GM19467 (cell line): Measurements from ENCODE around the gene TMEM121B.
"Not testable (repeated sequence)": the region's sequence is repeated elsewhere in the genome, so short reads cannot be mapped to it uniquely, and the experiment has no call there.

Experiments
- ATAC-seq: cut with Tn5 transposase; IDR thresholded peaks from one replicate; pipeline ENCODE4 v1.9.1; 2021; ENCODE audit warnings: mild to moderate bottlenecking, moderate library complexity; ENCODE audit not compliant: unreplicated experiment

Gene TMEM121B

DNA sequence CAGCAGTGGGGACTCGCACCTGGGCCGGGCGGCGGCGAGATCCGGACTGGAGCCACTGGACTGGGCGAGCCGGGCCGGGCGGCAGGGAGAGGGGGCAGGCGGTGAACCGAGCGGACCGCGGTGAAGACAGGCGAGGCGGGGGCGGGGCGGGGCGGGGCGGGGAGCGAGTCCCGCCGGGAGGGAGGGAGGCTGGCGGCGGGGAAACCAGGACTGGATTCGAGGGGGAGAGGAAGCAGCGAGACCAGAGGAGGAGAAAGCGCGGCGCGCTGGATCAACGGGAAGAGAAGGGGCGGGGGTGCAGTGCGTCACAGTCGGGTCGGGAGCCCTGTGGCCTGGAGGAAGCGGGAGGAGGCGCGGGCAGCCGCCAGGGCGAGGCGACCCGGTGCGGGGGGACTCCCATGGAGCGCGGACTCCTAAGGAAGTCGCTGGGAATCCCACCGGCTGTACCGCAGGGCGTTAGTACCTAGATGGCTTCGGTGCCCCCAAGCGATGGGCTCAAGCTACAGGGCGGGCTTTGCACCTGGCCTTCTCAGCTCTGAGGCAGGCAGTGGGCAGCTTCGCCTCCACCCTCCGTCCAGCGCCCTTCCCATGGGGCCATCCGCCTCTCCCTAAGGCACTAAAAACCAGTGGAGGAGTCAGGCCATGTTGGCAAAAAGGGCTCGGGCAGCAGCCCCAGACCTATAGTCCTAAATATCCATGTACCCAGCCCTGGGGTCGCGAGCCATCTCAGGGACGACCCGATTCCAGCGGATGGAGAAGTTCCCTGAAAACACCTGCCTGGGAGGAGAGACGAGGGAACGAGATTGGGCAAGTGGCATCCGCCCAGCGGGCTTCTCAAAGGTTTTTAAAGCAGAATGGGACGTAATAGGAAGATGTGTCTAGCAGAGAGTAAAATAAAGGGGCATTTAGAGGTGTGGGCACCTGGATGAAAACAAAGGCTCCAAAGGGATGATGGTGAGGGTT is at the start of gene TMEM121B:
TMEM121B (minus strand) TSS at position 128 of the 963 bp plus-strand sequence. CDS start 233 bp downstream, outside the sequence.
- no peak for ATAC-seq

DNA sequence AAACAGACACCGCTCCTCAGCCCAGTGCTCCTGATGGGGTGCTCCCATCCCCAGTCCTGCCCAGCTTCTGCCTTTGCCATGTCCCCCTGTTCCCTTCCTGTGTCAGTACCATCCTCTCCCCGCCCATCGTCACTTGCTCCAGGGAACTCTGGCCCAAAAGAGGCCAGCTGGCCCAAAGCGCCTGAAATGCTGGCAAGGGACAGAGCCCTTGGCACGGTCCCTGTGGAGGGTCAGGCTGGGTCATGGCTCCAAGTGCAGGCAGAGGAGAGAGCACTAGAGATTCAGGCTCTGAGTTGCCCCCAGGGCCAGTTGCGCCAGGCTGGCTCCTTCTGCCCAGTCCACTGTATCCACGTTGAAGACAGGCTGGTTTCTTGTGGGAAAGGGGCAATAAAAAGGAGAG is 46.3 kb upstream of the TMEM121B start:
- ATAC-seq: no peak

DNA sequence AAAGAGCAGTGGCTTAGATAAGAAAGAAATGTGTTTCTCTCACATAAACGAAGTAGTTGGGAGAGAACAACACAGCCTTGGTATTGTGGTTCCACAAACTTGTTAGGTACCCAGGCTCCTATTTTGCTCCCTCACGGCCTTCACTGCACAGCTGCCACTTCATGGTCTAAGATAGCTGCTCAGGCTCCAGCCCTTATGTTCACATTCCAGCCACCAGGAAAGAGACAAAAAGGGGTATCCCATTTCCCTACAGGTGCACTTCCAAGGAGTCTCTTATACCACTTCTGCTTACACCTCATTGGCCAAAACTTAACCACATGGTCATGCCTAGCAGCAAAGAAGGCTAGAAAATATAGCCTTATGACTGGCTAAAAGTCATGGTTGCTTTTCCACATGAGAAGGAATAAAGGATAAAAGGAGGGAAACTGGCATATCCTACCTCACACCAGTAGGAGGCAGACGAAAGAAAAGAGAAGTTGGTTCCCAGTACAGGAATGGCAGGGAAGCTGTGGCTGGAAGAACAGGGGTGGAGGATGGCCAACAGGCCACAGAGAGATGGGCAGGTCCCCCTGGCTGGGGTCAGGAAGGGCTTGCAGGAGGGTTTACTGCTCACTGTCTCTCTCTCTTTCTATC is 43.3 kb upstream of the TMEM121B start:
- no peak for ATAC-seq

DNA sequence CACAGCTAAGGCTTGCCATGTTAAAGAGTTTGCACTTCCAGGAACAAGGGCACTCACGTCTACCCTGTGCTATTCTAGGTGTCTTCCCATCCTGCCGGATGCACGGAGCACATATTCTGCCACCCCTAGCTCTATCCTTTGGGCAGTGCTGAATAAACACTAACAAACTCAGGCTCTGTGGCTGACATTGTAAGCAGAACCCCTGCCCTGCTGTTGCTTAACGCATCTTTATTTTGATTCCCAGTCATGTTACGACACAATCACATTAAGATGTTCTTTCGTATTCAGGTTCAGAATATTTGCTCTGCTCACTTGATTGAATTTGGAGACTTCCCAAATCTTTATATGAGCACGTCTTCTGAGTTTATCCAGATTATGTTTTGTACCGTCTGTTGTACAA is 41.6 kb upstream of the TMEM121B start:
- no peak for ATAC-seq

DNA sequence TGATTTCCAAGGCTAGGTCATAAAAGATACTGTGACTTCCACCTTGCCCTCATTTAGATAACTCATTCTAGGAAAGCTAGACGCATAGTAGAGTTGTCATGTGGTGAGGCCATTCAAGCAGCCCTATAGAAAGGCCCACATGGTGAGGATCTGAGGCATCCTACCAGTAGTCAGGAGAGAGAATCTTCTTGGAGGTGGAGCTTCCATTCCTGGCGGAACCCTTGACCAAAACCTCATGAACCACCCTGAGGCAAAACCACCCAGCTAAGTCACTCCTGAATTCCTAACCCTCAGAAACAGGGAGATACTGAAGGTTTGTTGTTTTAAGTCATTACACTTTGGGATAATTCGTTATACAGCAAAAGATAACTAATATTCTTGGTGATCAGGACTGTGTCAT is 40.8 kb upstream of the TMEM121B start:
- no peak for ATAC-seq

DNA sequence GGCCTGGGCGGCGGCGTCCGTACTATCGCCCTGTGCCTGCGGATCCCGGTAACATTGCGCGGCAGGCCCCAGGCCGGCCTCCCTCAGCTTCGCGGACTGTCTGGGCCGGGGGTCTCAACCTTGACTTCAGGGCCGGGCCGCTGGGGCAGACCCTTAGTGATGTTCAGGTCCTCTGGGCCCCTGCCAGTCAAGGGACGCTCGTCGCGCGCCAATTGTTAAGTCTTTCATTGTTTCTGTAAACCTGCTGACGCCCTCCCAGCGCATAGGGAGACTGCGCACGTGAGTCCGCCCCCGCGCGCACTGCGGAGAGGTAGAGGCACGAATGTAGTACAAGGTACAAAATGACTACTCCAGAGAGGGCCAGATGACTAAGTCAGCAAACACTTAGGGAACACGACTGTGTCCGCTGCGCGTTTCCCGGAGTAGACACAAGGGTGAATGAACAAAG is 38.4 kb upstream of the TMEM121B start:
- peak; percentile 20 for ATAC-seq

DNA sequence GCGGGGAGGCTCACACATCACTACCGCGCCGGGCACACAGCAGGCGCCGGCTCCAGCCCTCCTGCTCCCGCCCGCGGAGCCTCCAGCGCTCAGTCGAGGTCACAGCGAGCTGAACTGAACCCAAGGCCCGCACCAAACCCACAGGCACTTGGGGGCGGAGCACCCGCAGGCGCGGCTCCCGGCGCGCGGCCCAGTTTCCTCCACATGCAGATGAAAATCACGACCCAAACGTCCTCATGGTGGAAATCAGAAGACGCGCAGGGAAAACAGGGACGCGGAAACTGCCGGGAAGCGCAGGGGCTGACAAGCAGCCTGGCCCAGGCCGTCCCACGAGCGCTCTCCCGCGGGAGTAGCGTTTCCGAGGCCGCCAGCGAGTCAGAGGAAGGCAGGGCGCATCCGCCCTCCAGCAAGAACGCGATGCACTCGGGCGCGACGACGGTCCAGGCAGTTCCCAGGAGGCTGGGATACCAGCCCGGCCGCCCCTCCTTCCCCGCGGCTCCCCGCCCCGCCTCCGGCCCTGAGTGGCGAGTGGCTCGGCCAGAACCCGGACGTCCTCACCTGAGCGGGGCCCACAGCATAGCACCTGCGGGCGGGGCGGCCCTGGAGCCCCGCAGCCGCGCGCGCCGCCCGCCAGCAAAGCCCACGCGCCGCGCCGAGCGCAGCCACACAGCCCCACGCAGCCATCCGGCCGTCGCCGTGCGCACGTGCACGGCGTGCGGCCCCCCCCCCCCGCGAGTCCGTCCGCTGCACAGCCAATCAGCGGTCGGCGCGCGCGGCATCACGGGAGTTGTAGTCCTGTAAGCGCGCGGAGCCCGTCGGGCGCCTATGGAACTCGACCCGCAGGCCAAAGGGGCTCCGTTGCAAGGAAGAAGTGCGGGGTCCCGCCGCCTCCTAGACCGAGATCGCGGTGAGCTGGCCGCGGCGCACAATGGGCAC is 37.7 kb upstream of the TMEM121B start, which contains the start of gene HDHD5:
HDHD5 (minus strand) TSS at position 710 of the 936 bp plus-strand sequence; CDS start at position 684, 26 bp downstream.
- peak; percentile 66 for ATAC-seq

DNA sequence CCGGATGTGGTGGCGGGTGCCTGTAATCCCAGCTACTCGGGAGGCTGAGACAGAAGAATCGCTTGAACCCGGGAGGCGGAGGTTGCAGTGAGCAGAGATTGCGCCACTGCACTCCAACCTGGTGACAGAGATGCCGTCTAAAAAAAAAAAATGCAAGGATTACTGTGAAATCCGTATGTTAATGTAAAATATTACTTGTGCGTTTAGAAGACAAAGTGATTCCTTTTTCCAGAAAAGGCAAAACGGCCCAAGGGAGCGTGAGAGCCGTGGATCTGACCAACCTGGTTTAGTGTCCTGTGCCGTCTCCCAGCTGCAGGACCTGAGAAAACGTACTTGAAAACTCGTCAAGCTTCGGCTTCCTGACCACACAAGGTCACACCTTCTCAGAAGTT is 37.0 kb upstream of the TMEM121B start:
- no peak for ATAC-seq

DNA sequence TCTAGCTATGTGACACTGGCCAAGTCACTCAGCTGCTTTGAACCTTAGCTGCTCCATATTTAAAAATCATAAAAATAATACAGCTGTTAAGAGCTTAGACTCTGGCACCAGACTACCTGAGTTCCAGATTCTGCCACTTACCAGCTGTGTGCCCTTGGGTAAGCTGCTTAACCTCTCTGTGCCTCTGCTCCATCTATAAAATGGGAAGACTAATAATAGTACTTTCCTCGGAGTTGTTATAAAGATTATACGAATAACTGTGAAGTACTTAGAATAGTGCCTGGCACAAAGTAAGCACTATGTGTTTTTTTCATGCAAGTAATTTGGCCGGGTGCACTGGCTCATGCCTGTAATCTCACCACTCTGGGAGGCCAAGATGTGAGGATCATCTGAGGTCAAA is 36.6 kb upstream of the TMEM121B start:
- no peak for ATAC-seq

DNA sequence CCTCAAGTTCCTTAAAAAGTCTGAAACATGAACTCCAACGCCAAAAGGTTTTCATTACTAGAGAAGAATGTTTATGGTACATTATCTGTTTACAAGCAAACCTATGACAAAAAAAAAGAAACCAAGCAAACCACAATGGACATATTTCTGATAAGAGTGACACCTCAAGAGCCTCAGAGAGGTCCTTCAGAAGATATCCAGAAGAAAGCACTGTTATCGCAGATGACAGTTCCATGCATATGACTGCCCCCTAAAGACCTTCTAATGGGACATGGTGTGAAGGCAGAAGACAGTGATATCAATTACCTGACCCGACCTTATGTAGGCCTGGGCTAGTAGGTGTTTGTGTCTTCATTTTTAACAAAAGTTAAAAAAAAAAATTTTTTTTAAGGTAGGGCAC is 34.8 kb upstream of the TMEM121B start:
- ATAC-seq: no peak

DNA sequence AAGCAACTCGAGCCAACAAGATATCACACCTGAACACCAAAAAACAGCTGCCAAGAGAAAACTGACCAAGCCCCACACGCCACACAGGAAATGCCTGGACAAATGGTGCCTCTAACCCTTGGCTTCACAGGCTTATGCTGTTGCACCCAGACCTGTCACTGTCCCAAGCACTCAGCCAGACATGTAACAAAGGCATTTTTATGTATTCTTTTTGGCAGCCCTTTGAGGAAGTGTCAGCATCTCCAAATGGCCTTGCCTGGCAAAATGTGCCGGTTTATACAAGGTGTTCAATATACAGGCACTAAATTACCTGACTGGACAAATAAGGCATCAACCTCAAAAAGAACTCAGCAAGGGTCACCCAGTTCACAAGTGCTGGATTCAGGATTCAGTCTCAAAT is 31.8 kb upstream of the TMEM121B start:
- ATAC-seq: no peak

DNA sequence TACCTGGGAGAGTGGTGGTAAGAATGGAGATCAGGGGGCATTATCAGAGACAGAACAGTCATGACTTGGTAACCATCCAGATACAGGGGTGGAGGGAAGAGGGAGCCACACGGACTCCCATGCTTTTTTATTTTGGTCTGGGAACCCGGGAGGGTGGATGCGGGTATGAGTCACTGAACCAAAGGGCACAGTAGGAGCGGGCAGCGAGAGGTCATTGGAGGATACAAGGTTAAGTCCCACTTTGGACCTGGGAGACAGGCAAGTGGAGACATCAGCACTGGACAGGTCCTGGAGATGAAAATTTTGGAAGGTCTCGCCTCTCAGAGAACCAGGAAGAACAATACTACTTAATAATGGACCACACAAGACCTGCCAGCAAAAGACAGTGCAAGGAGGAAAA is 31.2 kb upstream of the TMEM121B start:
- ATAC-seq: no peak

DNA sequence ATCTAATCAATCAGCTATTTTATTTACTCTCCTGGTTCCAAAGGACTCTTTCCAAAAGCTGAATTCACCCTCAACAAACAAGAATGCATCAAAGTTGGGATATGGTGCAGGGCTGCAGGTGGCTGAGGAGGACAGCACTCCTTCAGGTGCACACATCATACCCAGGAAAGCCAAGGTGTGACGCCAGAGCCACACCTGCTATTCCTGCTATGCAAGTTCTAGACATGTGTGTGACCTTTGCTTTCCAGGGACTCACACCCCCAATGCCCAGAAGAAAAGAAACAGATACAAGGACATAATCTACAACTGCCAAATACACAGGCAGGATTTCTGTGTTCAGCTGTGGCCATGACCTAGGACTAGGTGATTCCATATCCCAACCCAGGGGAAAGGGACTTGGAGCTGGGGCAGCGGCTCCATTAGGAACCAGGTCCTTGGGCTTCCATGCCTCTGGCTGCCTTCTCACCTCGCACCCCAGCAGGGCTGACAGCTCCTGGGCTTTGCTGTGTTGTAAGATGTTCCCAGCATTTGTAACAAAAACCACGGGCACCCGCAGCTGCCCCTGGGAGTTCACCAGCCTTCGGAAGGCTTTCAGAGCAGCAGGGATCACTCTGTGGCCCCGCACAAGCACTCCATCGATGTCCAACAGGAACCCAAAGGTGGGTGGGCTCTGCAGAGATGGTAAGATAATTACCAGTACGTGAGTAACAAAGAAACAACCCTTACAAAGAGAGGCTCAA is 28.1 kb upstream of the TMEM121B start:
- no peak for ATAC-seq

DNA sequence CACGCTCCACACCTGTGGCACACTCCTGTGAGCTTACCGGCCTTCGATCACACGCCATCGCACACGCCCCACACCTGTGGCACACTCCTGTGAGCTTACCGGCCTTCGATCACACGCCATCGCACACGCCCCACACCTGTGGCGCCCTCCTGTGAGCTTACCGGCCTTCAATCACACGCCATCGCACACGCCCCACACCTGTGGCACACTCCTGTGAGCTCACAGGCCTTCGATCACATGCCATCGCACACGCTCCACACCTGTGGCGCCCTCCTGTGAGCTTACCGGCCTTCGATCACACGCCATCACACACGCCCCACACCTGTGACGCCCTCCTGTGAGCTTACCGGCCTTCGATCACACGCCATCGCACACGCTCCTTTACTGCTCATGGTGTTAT is 26.3 kb upstream of the TMEM121B start:
- not testable (repeated sequence) for ATAC-seq

DNA sequence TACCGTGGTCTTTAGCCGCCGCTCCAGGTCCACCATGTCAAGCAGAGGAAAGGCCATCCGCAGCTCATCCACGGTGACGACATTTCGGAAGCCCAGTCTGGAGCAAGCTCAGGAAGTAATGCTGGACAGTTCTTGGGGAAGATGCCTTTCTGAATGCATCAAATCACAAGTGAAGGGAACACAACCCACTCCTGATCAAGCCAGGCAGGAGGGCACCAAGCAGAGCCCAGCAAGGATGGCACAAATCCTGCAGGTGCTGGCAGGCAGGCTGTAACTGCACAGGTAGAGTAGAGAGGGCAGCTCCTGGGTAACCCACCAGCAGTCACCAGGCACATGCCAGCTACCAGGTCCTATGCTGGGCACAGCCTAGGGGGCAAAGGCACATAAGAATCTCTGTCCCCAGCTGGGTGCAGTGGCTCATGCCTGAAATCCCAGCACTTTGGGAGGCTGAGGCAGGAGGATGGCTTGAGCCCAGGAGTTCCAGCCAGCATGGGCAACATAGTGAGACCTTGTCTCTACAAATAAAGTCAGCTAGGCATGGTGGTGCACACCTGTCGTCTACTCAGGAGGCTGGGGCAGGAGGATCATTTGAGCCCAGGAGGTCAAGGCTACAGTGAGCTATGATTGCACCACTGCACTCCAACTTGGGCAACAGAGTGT is 24.0 kb upstream of the TMEM121B start:
- no peak for ATAC-seq

DNA sequence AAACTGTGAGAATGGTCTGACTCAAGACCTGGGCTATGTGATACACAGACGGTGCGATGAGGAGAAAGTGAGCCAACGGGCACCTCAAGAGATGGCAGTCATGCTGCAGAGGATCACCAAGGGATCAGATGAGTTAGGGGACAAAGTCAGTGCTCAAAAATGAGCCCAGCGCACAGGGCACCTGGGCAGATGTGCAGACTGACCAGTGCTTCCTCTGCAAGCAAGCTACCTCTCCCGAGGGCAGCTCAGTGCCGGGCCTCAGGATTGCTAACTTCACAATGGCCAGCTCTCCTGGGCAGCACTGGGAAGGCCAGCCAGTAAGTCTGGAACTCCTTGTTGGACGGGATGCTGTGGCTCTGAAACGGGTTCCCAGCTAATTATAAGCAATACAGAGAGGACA is 22.7 kb upstream of the TMEM121B start:
- ATAC-seq: no peak

DNA sequence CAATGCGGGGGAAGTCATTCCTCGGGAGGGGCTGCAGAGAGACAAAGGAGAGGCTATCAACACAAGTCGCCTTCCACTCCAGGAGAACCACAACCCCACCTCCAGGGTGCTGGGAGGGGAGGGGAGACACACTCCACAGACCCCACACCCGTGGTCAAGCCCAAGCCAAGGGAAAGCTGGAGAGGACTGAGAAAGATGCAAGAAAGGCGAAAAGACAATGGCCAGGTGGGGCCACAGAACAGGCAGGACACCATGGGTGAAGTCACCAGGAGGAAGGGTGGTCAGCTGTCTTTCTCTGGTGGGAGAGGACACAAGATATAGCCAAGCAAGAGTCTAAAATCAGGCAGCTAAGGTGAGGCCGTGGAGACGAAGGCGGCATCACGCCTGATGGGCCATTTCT is 21.9 kb upstream of the TMEM121B start:
- ATAC-seq: no peak

DNA sequence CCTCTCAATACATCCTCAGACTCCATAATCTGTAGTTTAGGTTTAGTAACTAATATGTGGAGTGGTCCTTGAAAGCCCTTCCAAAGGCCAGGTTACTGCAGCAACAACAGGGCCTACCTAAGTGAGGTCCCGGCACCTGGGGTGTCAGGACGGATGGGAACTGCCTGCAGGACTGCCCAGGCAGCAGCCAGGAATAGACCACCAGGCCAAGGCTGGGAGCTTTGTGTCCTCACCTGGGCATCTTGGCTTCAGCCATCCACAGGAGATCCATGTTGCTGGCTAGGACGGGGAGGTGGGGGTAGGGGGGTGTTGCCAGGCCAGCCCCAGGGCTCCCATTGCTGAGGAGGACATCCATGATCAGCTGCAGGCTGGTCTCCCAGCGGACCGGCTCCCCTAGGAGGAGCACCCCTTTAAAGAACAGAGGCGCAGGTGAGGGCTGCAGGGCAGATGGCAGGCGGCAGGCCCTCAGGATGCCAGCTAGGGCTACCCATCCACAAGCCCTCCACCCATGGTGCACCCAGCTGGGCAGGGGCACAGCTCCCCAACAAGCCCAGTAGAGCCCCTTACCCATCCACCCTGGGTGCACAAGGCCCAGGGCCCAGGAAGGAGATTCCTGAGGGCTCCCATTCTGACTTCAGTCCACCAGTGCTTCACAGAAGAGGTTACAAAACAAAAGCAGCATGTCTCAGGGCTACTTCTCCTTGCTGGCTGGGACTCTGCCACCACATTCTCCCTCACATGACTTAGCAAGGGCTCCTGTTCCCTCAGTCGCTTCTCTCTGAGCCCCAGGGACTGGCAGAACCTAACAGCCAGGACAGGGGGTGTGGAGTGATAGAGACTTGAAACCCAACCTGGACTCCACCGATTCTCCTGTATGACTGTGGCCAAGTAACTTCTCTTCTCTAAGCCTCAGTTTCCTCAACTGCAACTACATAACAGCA is 19.9 kb upstream of the TMEM121B start:
- no peak for ATAC-seq

DNA sequence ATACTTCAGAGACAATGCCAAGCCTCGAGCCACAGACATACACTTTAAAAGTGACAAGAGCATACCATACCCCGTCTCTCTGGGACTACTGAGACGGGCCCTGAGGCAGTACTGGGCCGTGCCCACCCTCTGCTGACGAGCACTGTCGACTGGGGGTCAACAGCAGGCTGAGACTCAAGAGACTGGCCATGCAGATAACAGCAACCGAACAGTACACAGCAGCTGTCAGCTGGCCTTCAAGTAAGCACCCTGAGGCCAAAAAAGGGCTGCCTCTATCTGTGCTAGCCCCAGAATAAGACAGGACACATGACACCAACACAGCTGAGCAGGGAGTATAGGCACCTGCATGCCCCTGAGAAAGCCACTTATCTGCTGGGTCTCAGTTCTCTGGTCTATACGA is 18.9 kb upstream of the TMEM121B start:
- no peak for ATAC-seq
